ENCODE results near the gene LCORL. TPM values are rescaled to one million over a fixed set of nuclear protein-coding genes. Genes with fewer than 3 reads are reported as not detected.

Gene LCORL
- total RNA-seq, 2 experiments from 2014 or later, result 6.3 to 6.5 TPM

DNA sequence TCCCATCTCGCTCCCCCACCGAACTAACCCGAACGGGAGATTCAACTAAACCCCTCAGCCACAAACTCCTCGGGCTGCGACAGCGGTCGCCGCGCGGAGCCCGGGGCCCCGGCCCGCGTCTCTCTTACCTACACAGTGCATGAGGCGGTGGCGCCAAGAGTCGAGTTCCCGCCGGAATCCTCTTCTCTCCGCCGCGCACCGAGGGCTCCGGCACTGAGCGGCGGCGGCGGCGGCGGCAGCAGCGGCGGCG is 160 bp downstream of the LCORL start:
- peaks cover 15% of the 10 kb centered on the region for H3K4me1 ChIP-seq (ENCODE audit: insufficient read depth, low read length)
- Mint-ChIP-seq H3K9me3 (no peaks in the 10 kb centered on the region), H3K4me1 (ENCODE audit: low read depth) (peaks cover 32% of the 10 kb centered on the region), H3K36me3 (ENCODE audit: low read depth) (peaks cover 13% of the 10 kb centered on the region), H3K27me3 (peaks cover 30% of the 10 kb centered on the region), H3K27ac (peak overlapping the region; percentile 84), H3K4me3 (peak overlapping the region; percentile 94)
- intact Hi-C loops (cut with DNase I, micrococcal nuclease), result loop anchor here (2.0 to 10.0 kb wide), 5 partner anchors 35 to 1797 kb away; partner anchors contain the start of genes DCAF16 (in 1 of the 2), LAP3 (in 1 of the 2), NCAPG (in 1 of the 2) and TAPT1 (in 1 of the 2)
- no peaks in the 10 kb centered on the region for H3K36me3 ChIP-seq (ENCODE audit: insufficient read depth, low read length)
- peaks cover 1 to 11% of the 10 kb centered on the region in 2 experiments for H3K27me3 ChIP-seq (ENCODE audit: control insufficient read depth in 1 of 2, insufficient read depth in 2 of 2, low read length in 2 of 2)
- DNase-seq, result no peak
- no peak for ATAC-seq (ENCODE audit: poor library complexity)
- H3K4me3 ChIP-seq (ENCODE audit: low read length), result peak overlapping the region; percentile 75
- H3K27ac ChIP-seq (ENCODE audit: low read depth in 1 of 2, low read length in 2 of 2), result peak overlapping the region in 1 of 2 donors; percentile 61
- ChIA-PET POLR2A (interaction anchor here (0.8 to 1.8 kb wide), 5 partner anchors 18 to 1796 kb away, joined by 3 to 6 read pairs (median 4); partner anchors contain the start of genes DCAF16, MED28 and NCAPG), CTCF (interaction anchor here (1.4 kb wide), 2 partner anchors 10 to 205 kb away, joined by 3 to 6 read pairs; no protein-coding TSS in a partner anchor)
- TF ChIP-seq CTCF (IDR thresholded peaks at IDR 0.05), result no peak
- H3K9me3 ChIP-seq (ENCODE audit: control insufficient read depth in 1 of 2, insufficient read depth in 1 of 2, low read length in 2 of 2), result no peaks in the 10 kb centered on the region

DNA sequence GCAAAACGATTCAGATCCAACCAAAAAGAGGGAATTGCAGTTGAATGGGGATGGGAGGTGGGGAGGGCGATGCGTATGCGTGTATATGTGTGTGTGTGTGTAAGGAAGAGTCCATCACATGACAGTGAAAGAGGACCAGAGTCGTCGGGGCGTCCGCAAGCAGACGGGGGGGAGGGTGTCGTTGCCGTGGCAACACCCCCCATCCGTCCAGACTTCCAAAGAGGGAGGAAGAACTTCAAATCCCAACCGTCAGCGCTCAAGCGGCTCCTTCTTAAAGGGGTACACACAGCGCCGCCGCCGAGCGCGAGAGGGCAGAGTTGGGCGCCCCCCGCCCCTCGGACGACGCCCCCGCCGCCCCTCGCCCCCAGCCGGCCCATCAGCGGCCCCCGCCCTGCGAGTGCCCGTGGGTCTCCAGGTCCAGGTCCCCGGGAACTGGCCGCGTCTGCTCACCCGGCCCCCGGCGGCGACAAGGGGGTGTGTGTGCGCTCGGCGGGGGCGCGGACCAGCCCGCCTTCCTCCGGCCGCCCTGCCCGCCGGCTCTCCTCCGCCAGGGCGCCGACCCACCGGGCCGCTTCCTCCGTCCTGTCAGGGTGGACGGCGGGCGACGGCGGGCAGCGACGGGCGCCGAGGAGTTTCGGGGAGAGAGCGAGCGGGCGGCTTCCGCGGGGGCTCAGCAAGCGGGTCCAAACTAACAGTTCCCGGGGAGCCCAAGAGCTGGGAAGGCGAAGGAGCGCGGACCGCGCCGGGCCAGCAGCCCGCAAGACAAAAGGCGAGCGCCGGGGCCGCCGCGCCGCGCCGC is 685 bp downstream of the LCORL start:
- peaks cover 32% of the 10 kb centered on the region for H3K4me1 Mint-ChIP-seq (ENCODE audit: low read depth)
- peak overlapping the region; percentile 99 for H3K4me3 Mint-ChIP-seq
- no peaks in the 10 kb centered on the region for H3K9me3 Mint-ChIP-seq
- Histone ChIP-seq H3K36me3 (ENCODE audit: insufficient read depth, low read length) (no peaks in the 10 kb centered on the region), H3K9me3 (ENCODE audit: control insufficient read depth in 1 of 2, insufficient read depth in 1 of 2, low read length in 2 of 2) (no peaks in the 10 kb centered on the region), H3K27me3 (ENCODE audit: control insufficient read depth in 1 of 2, insufficient read depth in 2 of 2, low read length in 2 of 2) (peaks cover 0 to 11% of the 10 kb centered on the region in 2 experiments), H3K4me1 (ENCODE audit: insufficient read depth, low read length) (peaks cover 15% of the 10 kb centered on the region), H3K27ac (ENCODE audit: low read depth in 1 of 2, low read length in 2 of 2) (peak overlapping the region in 1 of 2 donors; percentile 61), H3K4me3 (ENCODE audit: low read length) (peak overlapping the region; percentile 75)
- ChIA-PET POLR2A (interaction anchor here (1.7 kb wide), 1 partner anchor 36 kb away, joined by 5 read pairs; no protein-coding TSS in a partner anchor), CTCF (no interaction called here)
- H3K27me3 Mint-ChIP-seq, result peaks cover 28% of the 10 kb centered on the region
- TF ChIP-seq CTCF (IDR thresholded peaks at IDR 0.05), result no peak
- intact Hi-C loops (cut with DNase I, micrococcal nuclease), result loop anchor here (2.0 to 10.0 kb wide), 5 partner anchors 36 to 1796 kb away; partner anchors contain the start of genes DCAF16 (in 1 of the 2), LAP3 (in 1 of the 2), NCAPG (in 1 of the 2) and TAPT1 (in 1 of the 2)
- peak overlapping the region; percentile 84 for H3K27ac Mint-ChIP-seq
- ATAC-seq (ENCODE audit: poor library complexity) (no peak), DNase-seq (peak in 13 of 14 experiments; percentile 3 to 75 (median 25))
- H3K36me3 Mint-ChIP-seq (ENCODE audit: low read depth), result peaks cover 13% of the 10 kb centered on the region

GRCh38 chr4:18020145-18020670 is 1.3 kb downstream of the LCORL start:
- Mint-ChIP-seq H3K36me3 (ENCODE audit: low read depth) (peaks cover 13% of the 10 kb centered on the region), H3K9me3 (no peaks in the 10 kb centered on the region), H3K27me3 (peaks cover 21% of the 10 kb centered on the region), H3K4me3 (peak overlapping the region; percentile 99), H3K27ac (peak overlapping the region; percentile 72), H3K4me1 (ENCODE audit: low read depth) (peaks cover 32% of the 10 kb centered on the region)
- Histone ChIP-seq H3K27me3 (ENCODE audit: control insufficient read depth in 1 of 2, insufficient read depth in 2 of 2, low read length in 2 of 2) (peaks cover 0 to 7% of the 10 kb centered on the region in 2 experiments), H3K9me3 (ENCODE audit: control insufficient read depth in 1 of 2, insufficient read depth in 1 of 2, low read length in 2 of 2) (no peaks in the 10 kb centered on the region), H3K4me1 (ENCODE audit: insufficient read depth, low read length) (peaks cover 15% of the 10 kb centered on the region), H3K27ac (ENCODE audit: low read depth in 1 of 2, low read length in 2 of 2) (no peak overlapping the region), H3K36me3 (ENCODE audit: insufficient read depth, low read length) (no peaks in the 10 kb centered on the region), H3K4me3 (ENCODE audit: low read length) (peak overlapping the region; percentile 75)
- ATAC-seq (ENCODE audit: poor library complexity) (no peak), DNase-seq (peak in 7 of 14 experiments; percentile 1 to 31 (median 6))
- ChIA-PET POLR2A (interaction anchor here (0.8 to 1.7 kb wide), 2 partner anchors 9 to 37 kb away, joined by 3 to 5 read pairs; no protein-coding TSS in a partner anchor), CTCF (no interaction called here)
- intact Hi-C loops (cut with DNase I, micrococcal nuclease), result loop anchor here (2.0 to 10.0 kb wide), 5 partner anchors 37 to 1795 kb away; partner anchors contain the start of genes DCAF16 (in 1 of the 2), LAP3 (in 1 of the 2), NCAPG (in 1 of the 2) and TAPT1 (in 1 of the 2)
- no peak for TF ChIP-seq CTCF (IDR thresholded peaks at IDR 0.05)

Measured in CD4-positive, alpha-beta T cell (primary cell).